GM19238 (cell line): ENCODE data around the gene KRTAP12-4.
"Not testable (repeated sequence)": the region's sequence is repeated elsewhere in the genome, so short reads cannot be mapped to it uniquely, and the experiment has no call there.

Experiments
- DNase-seq: peaks from one replicate; pipeline ENCODE4 v3.0.0; 2011; ENCODE audit warnings: low spot score; ENCODE audit not compliant: insufficient read length

KRTAP12-4 gene

DNA sequence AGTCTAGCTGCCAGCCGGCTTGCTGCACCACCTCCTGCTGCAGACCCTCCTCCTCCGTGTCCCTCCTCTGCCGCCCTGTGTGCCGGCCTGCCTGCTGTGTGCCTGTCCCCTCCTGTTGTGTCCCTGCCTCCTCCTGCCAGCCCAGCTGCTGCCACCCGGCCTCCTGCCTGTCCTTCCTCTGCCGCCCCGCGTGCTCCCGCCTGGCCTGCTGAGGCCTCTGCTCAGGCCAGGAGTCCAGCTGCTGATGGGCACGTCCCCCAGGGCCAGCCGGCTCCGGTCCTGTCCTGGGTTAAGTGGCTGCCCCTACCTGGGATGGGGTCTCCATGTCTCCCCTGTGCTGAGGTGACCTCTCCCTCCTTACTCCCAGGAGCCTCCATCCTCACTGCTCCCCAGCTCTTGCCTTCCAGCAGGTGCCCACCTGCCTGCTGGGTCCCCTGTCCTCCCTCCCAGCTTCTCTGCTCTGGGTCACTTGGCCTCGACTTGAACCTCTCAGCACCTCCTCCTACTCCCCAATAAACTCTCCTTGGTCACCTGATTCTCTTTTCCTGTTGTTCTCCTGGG is 41.7 kb downstream of the KRTAP12-4 start:
- DNase-seq, result no peak

DNA sequence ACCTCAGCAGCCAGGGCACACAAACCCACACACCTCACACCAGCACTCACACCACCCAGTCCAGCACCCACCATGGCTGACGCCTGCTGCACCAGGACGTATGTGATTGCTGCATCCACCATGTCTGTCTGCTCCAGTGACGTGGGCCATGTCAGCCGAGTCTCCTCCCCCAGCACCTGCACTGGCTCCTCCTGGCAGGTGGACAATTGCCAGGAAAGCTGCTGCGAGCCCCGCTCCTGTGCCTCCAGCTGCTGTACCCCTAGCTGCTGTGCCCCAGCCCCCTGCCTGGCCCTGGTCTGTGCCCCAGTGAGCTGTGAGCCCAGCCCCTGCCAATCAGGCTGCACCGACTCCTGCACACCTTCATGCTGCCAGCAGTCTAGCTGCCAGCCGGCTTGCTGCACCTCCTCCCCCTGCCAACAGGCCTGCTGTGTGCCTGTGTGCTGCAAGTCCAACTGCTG is 42.4 kb downstream of the KRTAP12-4 start, which contains the start of gene KRTAP10-8:
KRTAP10-8 (plus strand) TSS at position 51 of the 458 bp plus-strand sequence; CDS start at position 73, 22 bp downstream.
- no peak for DNase-seq

GRCh38 chr21:44611551-44611950 is 42.9 kb downstream of the KRTAP12-4 start:
- DNase-seq, result no peak

GRCh38 chr21:44610157-44610843 is 44.2 kb downstream of the KRTAP12-4 start:
- DNase-seq, result not testable (repeated sequence)

GRCh38 chr21:44609193-44609592 is 45.3 kb downstream of the KRTAP12-4 start:
- no peak for DNase-seq

DNA sequence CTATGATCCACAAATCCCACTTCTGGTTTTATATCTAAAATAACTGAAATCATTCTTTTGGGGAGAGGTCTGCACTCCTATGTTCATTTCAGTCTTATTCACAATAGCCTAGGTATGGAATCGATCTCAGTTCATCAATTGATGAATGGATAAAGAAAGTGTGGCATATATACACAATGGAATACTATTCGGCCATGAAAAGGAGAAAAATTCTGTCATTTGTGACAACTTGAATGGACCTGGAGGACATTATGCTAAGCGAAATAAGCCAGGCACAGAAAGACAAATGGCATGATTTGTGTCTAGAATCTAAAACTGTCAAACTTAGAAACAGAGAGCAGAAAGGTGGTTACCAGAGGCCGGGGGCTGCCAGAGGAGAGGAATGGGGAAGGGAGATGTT is 48.0 kb downstream of the KRTAP12-4 start:
- DNase-seq, result no peak
